Measurements from ENCODE around the gene SIRPB2.

SIRPB2 gene

DNA sequence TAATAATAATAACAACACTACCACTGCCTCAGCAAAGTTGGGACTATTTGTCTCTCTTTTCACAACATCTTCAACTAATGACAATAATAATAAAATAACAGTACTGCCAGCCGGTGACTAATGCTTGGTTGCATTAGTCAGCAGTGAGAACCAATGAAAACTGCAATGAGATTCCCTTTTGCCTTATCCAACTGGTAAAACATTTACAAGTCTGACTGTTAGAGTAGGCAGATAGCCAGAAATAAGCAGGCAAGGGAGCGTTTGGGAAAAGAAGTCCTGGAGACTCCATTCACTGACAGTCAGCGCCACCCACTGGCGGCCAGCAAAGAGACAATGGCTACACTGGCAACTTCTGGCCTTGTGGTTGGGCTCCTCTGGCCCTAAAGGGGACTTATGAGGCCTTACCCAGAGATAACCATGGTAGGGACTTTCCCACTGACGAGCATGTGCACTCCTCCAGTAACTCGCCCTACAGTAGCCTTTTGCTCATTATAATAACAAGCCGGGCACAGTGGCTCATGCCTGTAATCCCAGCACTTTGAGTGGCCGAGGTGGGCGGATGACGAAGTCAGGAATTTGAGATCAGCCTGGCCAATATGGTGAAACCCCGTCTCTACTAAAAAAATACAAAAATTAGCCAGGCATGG is 21.2 kb downstream of the SIRPB2 start:
- peak; percentile 61 for DNase-seq

DNA sequence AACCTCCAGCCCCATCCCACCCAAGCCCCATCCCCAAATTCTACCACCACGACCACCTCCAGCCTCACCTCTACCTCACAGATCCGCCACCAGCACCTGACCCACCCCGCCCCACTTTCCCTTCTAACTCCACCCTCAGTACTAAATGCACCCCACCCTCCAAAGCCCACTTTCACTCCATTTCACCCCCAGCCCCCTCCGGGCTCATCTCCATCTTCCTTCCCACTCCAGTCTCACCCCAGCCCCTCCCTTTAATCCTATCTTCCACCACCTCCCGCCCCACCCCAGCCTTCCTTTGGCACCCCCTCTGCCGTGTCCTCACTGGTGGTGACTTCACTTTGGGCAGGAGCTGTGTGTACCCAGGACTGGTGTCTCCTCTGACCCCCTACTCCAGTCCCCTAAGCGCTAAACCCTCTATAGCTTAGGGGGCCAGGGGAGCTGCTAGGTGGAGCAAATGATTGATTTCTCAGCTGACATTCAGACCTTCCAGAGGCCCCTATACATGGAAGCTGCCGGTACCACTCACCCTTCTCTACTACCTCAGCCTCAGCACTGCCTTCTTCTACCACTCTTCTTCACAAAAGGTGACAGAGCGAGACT is 21.8 kb downstream of the SIRPB2 start:
- DNase-seq: no peak

DNA sequence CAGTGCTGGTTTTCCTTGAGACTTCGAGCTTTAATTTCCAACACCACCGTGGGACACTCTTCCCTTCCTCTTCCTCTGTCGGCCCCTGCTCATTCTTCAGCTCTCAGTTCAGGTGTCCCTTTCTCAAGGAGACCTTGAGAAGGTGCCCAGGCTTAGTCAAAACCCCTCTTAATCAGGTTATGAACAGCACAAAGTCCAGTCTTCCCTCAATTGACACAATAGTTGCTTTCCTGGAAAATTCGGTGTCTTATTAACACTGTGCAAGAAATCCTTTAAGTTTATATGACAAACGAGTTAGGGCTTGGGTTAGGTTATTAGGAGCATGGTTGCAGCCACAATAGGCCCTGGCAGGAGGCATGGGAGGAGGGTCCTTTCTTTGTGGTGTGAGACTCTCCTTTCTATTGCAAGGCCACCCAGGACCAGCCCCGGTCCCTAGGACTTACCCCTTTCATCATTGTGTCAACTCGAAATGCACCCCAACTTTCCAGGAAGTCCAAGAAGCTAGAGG is 23.0 kb downstream of the SIRPB2 start:
- no peak for DNase-seq

DNA sequence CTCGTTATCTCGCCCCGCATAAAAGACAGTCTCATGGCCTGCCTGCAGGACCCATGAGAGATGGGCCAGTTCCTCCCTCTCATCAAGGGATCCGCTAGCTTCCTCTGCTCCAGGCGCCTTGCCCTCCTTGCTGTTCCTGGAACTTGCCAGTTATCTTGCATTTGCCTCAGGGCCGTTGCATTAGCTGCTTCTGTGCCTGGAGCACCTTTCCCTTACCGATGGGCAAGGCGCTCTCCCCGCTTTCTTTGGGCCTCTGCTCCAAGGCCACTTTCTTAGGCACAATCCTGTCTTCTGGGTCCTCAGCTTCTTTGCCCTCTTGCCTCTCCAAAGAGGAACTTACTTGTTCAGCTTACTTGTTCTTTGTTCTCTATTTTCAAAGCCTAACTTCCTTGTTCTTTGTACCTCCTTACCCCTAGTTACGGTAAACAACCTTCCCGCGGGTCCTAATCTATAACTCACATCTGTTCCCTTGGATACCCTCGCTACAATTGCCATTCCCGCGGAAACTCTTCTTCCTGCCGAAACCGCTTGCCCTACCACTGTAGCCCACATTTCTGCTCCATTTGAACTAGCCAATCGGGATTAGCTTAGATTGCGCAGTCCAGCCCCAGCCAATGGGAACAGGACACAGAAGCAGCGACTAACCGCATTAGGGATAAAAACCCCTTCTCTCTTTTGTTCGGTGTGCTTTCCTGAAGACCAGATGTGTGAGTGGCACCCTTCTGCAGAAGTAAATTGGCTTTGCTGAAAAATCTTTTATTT is 23.7 kb downstream of the SIRPB2 start:
- DNase-seq: no peak

DNA sequence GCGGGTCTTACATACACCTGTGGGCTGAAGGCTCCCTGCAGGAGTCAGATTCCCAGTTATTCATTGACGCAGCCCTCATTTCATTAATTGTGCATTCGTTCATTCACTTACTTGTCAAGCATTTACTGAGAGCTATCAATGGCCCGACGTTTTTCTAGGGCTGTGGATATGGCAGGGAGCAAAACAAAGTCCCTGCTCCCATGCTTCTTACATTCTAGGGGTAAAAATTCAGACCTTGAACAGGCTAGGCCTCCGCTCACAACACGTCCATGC is 24.2 kb downstream of the SIRPB2 start:
- no peak for DNase-seq

DNA sequence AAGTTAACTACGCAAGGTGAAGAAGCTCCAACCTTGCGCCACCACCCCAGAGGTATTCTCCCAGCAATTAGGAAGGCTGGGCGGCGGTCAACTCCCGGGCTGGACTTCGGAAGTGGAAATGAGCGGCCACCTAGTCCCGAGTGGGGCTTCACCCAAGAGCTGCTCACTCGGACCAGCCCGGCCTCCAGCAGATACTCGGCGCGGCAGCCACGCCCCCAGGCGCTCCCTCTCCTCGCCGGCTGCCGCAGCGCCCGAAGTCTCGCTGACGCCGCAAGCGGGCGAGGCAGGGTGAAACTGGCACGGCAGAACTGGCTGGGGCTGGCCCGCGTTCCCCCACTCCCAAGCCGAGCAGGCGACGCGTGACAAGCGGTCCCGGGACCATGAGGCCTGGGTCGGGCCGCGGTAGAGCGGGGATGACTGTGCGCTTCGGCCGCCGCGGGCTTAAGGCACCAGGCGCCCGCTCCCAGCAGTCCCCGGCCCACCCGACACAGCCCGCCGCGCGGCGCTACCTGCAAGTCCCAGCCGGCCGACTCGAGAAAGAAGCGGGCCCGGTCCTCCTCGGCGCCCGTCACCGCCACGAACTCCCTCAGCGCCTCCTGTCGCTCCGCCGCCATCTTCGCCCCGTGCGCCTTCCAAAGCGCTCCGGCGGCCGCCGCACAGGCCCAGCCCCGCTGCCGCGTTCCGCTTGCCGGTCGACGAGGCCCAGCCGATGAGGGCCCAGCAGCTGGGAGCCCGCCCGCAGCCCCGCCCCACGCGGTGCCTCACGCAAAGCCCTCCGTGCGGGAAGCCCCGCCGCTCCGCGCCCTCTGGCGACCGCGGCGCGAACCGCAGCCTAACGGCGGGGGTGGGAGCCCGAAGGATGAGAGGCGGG is 24.8 kb downstream of the SIRPB2 start, which contains the start of gene NSFL1C:
Gene NSFL1C (minus strand): TSS at position 639 of the 871 bp plus-strand sequence. CDS start 25 bp downstream, at position 614.
- DNase-seq: peak; percentile 95

DNA sequence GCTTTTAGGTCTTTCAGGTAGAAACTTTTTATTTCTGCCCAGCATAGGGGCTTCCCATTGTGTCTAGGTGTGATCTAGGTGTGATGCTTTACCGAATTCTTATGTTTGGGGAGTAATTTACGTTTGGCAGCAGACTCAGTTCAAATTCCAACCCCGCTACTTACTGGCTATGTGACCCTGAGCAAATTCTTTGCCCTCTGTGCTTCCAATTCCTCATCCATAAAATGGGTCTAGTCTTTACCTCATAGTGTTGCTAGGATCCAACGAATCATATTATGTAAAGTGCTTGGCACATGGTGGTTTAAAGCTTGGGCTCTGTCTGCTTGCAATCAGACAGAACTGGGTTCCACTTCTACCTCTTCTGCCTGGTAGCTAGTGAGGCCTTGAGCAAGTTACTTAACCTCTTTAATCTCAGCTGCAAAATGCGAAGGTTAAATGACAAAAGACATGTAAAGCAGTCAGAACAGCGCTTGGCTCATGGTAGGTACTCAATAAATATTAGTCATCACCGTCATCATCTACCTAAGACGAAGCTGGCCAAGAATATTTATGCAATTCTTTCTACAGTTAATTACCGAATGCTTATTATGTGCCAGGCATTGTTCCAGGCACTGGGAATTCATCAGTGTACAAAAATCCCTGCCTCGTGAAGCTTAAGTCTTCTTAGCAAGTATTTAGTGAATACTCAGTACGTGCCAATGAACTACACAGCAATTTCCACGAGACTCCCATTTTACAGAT is 25.6 kb downstream of the SIRPB2 start:
- no peak for DNase-seq

DNA sequence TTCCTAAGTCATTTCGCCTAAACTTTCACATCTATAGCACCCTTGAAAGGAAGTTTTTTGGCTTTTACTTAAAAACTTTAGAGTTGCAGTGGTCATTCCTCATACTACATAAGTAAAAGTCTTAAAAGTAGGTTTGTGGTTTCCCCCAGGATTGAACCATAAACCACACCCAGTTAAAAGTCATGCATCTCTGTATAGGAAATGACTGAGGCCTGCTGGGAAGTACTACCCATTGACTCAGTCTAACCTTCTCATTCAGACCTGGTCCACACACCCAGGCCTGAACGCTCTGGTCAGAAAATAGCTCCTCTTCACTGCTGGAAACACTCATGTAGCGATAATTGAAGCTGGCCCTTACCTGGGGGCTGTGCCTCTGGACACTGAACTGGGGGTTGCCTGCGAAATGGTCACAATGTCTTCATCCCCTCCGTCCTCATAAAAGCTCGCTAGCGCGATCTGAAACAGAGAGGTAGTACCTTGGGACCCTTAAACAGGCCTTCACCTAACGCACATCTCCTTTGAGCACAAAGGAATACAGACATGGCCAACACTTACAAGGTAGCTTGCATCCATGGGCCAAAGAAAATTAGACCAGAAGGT is 27.1 kb downstream of the SIRPB2 start:
- no peak for DNase-seq

DNA sequence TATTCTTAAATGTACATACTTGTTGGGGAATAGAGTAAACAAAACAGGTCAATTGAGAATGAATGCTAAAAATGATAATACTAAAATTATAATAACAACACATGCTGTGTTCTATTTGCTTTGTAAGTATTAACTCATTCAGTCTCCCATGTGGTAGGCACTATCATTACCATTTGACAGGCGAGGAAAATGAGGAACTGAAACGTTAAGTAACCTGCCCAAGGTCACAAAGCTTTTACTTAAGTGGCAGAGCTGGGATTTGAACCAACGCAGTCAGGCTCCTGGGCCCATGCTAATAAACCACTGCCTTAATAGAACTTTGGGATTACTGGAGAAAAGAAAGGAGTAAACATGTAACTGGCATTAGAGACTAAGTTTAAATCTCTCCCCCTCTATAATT is 28.4 kb downstream of the SIRPB2 start:
- DNase-seq: no peak

DNA sequence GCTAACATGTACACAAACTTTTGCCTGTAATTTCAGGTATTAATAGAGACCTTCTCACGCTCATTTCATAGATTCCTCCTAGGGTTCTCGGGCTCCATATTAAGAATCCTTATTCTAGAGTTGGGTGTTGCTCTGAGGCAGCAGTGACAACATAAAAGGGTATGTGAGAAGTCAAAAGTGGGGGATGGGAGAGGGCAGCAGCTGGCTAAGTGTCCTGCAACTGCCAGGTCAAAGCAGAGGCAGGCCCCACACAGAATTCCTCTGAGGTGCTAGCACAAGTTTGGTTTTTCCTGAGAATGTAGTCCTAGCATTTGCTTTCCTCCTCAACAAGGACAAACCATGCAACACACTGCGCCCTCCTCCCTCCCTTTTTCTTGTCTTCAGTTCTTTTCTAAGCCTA is 29.2 kb downstream of the SIRPB2 start:
- no peak for DNase-seq

DNA sequence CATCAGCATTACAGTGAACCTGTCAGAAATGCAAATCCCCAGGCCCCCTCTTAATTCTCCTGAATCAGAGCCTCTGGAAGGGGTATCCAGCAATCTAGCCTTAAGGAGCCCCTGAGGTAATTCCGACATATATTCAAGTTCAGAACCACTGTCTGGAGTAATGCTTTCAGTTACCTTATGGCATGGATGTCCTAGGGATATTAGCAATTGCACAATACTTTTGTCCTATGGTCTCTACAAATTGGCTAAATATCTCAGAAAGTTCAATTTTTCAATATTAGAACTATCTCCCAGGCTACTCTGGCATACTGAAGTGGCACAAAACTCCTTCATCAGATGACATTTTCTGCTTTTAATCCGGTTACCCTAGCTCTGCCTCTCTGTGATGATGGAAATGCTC is 30.9 kb downstream of the SIRPB2 start:
- DNase-seq: no peak

DNA sequence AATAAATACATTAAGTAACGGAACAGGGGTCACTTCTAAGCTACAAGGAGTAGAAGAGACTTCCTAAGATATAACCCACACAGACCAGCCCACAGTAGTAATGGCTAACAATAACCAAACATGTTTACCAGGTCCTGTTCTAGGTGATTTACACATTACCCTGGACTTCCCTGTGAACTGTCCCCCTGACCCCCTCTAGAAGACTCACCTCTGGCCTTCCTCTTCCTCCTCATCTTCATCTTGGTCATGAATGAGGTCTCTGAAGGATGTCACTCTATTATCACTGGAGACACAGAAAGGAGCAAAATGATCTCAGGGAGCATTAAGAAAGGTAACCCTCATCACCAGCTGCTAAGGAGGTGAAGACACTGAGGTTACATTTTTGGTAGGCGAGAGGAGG is 33.2 kb downstream of the SIRPB2 start:
- no peak for DNase-seq

DNA sequence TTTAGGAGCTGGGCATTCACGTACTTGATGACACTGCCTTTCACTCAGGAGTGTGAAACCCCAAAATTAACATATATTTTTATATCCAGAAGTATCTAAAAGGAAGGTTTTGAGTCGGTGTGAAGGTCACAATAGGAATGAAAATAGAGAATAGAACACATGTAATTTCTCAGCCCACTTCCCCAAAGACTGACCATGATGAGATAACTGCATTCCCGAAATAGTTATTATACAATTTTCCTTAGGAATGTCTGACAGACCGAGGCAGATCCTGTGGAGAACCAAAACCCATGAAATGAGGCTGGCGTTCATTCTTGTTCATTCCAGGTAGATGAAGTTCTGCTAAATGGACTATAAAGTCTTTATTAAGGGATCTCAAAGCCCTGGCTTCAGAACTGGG is 34.9 kb downstream of the SIRPB2 start:
- DNase-seq: no peak

DNA sequence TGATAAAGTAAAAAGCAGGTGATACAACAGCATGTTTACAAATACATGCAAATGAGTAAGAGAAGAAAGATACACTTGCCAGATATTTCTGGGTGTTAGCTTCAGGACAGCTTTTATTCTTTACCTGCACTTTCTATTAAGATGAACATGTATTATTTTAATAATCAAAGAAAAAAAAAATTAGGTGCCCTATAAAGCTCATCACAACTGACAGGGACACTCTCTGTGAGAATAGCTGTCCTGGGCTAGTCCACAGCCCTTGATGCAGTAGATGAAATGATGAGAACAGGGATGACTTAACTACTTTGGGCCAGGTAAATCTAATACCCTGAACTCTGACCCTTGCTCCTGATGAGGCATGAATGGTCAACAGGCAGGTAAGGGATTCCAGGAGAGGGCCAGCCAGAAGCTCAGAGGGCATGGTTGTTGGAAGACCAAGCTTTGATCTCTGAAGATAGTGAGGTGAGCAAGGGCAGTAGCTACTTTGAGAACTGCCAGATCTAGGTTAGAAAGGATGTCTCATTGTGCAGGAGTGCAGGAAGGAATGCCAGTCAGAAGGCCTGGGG is 40.2 kb downstream of the SIRPB2 start:
- no peak for DNase-seq

DNA sequence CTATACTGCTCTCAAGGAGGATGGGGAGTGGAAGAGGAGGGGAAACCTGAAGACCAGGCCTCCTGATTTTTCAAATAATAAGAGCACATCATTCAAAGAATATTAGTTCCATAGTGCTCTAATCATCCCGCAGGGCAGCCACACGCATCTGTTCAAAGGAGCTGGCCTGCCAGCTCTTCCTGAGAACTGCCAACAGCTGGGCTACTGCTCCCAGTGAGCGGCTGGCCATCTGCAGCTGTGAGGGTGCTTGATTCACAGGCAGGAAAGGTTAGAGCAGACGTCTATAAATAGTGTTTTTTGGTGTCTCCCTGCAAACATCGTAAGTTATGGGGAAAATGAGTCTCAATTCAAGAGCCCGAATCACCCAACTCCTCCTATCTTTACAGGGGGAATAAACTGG is 41.9 kb downstream of the SIRPB2 start:
- no peak for DNase-seq

DNA sequence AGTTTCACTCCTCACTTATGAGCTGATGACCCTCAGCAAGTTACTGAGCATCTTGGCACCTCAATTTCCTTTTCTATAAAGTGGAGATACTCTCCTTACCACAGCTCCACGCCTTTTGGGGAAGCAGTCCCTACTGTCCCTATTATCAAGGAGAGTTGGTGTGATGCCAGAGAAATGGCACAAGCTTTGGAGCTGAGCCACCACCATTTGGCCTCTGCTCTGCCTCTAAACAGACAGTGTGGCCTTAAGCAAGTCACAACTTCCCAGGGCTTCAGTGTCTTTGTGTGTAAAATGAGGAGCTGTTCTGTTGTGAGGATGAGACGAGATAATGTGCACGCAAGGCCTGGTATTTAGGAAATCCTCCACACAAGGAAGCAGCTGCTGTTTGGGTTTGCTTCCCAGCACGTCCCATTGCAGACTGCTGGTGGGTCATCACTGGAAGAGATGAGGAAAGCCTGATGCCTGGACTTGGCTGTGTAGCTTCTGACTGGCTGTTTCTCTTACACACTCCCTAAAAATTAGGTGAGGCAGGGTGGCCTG is 43.1 kb downstream of the SIRPB2 start:
- no peak for DNase-seq

DNA sequence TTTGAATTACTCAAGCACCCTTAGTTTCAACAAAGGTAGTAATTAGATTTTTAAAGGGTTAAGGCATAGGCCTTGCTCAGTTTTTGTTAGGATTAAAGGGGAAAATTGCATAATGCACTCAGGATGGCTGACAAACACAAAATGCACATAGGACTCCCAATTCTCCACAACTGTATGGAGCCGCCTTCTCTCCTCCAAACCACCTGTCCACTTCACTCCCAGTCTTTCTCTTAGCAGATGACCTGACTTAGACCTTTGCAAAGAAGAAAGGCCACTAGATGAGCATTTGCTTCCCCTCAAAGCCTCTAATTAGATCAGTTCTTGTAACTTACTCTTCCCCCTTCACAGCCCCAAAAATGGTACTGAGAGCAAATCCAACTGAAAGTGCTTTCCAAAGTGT is 44.7 kb downstream of the SIRPB2 start:
- DNase-seq: no peak

DNA sequence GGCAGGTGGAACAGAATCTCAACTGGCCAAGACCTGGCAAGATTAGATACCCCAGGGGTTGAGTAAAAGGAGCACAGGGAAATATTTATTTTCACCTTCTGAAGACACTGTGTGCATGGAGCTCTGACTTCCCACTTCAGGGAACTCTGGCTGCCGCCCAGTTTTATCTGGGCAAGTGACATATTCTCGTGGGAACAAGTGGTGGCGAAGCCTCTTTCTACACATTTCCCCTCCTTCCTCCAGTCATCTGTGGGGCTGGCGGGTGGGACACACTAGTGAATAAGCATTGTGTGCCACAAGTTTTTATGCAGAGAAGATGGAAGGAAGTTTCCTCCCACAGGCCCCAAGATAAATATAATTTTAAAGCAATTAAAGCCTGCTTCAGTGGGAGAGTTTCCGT is 48.1 kb downstream of the SIRPB2 start:
- no peak for DNase-seq

DNA sequence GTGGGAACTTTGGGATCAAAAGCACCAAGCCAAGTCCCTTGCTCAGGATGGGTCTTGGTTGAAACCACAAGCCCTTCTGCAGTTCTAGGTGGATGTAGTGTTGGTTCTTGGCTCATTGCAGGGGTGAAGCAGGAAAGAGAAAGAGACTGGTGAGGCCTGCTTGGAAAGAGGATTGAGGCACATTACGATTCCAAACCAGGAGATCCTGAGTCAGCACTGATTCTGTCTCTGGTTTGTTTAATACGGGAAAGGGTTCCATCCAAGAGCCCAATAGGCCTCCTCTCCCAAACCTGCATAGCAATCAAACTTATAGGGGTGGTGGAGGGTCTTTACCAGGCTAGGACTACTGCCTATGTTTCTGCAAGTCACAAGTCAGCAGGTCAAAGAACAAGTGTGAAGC is 48.9 kb downstream of the SIRPB2 start:
- DNase-seq: no peak

DNA sequence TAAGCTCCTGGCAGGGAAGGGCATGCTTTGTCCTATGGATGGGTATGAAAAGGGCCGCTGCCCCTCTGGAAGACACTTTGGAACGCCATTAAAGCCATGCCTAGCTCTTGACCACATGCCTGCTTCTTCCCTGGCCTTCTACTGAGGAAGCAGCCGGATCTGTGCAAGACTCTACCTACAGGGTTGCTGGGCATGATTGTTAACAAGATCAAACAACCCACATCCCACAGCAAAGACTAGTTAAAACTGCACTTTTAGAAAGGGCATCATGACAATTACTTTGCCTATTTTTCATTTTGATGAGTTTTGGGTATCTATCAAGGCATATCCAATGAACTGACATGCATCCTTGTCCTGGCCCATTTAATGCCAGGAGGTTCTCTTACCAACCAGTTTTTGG is 50.1 kb downstream of the SIRPB2 start:
- DNase-seq: no peak

DNA sequence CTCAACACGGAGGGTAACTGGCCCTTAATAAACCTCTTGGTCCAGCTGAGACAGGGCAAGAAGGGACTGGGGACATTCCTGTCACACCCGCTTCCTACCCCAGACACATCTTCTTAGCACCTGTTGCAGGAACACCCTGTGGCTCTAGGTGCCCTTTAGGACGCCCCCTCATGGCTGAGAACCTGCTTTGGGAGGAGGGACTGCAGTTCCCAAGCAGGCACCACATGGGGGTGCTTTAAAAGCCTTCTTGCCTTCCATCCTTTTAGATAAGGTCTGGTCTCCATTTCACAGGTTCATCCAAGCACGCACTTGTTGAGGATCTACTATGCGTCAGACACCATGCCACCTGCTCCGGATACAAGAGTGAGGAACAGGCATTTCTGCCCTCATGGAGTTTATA is 51.2 kb downstream of the SIRPB2 start:
- peak; percentile 48 for DNase-seq

DNA sequence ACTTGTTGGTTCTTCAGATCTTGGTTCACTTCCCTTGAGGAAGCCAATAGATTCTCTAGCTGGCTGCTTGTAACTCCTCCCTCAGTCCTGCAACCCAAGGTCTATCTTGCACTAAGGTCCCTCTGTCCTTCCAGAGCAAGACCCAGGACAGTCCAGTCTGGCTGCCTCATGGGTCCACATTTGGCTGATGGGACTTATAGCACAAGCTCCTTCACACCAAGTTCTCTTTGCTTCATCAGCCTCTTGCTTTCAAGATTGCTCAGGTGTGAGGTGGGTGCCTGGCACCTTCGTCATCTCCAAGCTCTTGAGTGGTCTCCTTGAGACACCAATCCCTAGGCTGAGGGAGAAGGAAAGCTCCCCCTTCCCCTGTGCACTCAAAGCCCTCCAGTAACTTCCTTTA is 52.9 kb downstream of the SIRPB2 start:
- DNase-seq: no peak

All from 8988T (cell line).